Left ventricle myocardium inferior (tissue), 1 donor: Measurements from ENCODE around the gene ZFHX3. TPM values are rescaled to one million over a fixed set of nuclear protein-coding genes. Genes with fewer than 3 reads are reported as not detected.

Experiments
- DNase-seq: peaks from one replicate; pipeline ENCODE4 v3.0.0-alpha.2; 2020
- H3K27ac ChIP-seq: fragments of 200-600 bp; replicated peaks from 2 replicates; pipeline ENCODE4 v1.8.0; 2021
- H3K27me3 ChIP-seq: fragments of 200-600 bp; 2 replicates; pipeline ENCODE4 v1.8.0; 2021; ENCODE audit warnings: low read depth
- H3K36me3 ChIP-seq: fragments of 200-600 bp; 2 replicates; pipeline ENCODE4 v1.8.0; 2021
- H3K4me1 ChIP-seq: fragments of 200-600 bp; 2 replicates; pipeline ENCODE4 v1.8.0; 2021
- H3K4me3 ChIP-seq: fragments of 200-600 bp; 2 replicates; pipeline ENCODE4 v1.8.0; 2021; ENCODE audit warnings: mild to moderate bottlenecking, moderate library complexity
- H3K9me3 ChIP-seq: fragments of 200-600 bp; replicated peaks from 2 replicates; pipeline ENCODE4 v1.8.0; 2021
- intact Hi-C: fragments of 100-400 bp; cut with micrococcal nuclease; formaldehyde crosslinking; loops from one replicate; pipeline ENCODE4 v1.11.0; 2022
- total RNA-seq: library from RNA; stranded (reverse); fragmentation: NEBNext Ultra II Directional; extraction: Animal tissue kit (Norgen Biotek cat#: 25700); gene quantifications from one replicate; pipeline ENCODE4 v1.2.1, GENCODE V29; 2021
- TF ChIP-seq, protein P1 (sequence below): fragments of 200-600 bp; IDR thresholded peaks from 2 replicates; pipeline ENCODE4 v1.8.0; 2021; ENCODE audit warnings: antibody characterized with exemption, mild to moderate bottlenecking, borderline replicate concordance
- donor health status: DM: no; HTN: yes; CAD: no; lungs with severe emphysema.

The ZFHX3 gene
- total RNA-seq, 1 donor from 2014 or later = 9.6 TPM

DNA sequence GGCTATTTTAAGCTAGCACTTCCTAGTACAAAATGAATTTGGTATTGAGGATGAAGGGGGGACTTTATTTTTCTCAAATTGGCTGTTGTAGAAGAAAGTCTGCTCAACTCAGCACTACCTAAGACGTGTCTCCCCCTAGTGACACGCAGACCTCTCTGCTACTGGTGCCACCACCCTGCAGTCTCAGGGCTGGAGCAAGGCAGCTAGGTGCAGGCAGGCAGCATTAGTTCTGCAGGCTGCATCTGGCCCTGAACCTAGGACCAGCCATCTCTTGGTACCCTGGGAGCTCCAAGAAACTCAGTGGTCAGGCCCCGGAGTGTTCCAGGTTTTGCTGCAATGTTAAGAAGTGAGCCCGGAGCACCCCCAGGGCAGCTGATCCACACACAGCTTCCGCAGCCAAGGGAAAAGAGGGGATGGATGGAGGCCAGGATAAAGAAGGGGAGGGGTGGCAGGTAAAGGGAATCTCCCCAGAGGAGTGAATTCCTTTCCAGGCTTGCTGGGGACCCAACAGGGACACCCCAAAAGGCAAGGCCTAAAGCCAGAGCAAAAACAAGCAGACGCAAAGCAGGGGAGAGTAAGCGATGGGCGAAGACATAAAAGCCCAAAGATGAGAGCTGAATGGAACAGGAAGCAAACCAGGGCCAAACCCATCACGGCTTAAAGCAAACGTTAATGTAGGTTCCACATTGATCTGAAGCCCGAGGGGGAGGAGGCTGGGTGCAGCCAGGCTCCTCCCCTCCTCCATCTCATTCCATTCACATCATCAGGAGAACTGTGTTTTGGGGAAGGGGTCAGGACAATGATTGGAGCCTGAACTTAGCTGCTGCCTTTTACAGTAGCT lies 200.5 kb downstream of the ZFHX3 start:
- Histone ChIP-seq H3K9me3 (no peaks in the 10 kb centered on the region), H3K4me3 (no peak overlapping the region), H3K27ac (peak overlapping the region; percentile 81), H3K27me3 (no peaks in the 10 kb centered on the region), H3K36me3 (no peaks in the 10 kb centered on the region), H3K4me1 (peaks cover 86% of the 10 kb centered on the region)
- DNase-seq = no peak
- intact Hi-C loops = loop anchor here (10.0 kb wide), 1 partner anchor 87 kb away; no protein-coding TSS in a partner anchor
- TF ChIP-seq, protein P1, sequence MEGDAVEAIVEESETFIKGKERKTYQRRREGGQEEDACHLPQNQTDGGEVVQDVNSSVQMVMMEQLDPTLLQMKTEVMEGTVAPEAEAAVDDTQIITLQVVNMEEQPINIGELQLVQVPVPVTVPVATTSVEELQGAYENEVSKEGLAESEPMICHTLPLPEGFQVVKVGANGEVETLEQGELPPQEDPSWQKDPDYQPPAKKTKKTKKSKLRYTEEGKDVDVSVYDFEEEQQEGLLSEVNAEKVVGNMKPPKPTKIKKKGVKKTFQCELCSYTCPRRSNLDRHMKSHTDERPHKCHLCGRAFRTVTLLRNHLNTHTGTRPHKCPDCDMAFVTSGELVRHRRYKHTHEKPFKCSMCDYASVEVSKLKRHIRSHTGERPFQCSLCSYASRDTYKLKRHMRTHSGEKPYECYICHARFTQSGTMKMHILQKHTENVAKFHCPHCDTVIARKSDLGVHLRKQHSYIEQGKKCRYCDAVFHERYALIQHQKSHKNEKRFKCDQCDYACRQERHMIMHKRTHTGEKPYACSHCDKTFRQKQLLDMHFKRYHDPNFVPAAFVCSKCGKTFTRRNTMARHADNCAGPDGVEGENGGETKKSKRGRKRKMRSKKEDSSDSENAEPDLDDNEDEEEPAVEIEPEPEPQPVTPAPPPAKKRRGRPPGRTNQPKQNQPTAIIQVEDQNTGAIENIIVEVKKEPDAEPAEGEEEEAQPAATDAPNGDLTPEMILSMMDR = peak; percentile 62

- Histone ChIP-seq H3K9me3 (no peaks in the 10 kb centered on the region), H3K27me3 (no peaks in the 10 kb centered on the region), H3K4me1 (peaks cover 80% of the 10 kb centered on the region), H3K27ac (peak overlapping the region; percentile 81), H3K4me3 (no peak overlapping the region), H3K36me3 (no peaks in the 10 kb centered on the region)
- intact Hi-C loops = loop anchor here (10.0 kb wide), 1 partner anchor 88 kb away; no protein-coding TSS in a partner anchor
- no peak for DNase-seq
- TF ChIP-seq, protein P1 = no peak
Measured at GRCh38 chr16:72846594-72846993, 201.3 kb downstream of the ZFHX3 start.

DNA sequence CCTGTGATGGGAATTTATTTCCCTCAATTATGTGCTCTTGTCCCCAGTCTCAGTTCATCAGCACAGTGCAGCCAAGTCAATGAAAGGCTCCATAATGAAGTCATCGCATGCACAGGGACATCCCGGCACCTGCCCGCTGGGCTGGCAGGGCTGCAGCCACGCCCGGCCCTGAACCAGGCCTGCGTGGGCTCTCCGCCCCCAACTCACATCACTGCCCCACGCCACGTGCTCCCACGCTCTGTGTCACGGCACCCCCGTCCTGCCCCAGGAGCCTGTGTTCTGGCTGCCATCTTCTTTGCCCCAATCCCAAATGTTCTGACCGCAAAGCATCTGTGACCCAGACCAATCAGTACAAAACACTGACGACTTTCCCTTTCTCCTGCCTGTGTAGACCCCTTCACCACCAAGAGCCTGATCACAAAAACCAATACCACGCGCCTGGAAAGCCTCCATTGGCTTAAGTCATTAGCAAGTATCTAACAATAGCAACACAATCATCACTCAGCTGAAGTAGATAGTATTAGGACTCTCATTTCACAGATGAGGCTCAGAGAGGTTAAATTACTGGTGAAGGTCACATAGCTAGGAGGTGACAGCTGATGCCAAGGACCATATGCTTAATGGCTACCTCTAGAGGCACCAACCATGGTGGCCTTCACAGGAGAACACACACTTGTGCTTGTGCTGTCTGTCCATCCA lies 202.5 kb downstream of the ZFHX3 start:
- no peak overlapping the region for H3K27ac ChIP-seq
- intact Hi-C loops = loop anchor here (10.0 kb wide), 1 partner anchor 89 kb away; no protein-coding TSS in a partner anchor

DNA sequence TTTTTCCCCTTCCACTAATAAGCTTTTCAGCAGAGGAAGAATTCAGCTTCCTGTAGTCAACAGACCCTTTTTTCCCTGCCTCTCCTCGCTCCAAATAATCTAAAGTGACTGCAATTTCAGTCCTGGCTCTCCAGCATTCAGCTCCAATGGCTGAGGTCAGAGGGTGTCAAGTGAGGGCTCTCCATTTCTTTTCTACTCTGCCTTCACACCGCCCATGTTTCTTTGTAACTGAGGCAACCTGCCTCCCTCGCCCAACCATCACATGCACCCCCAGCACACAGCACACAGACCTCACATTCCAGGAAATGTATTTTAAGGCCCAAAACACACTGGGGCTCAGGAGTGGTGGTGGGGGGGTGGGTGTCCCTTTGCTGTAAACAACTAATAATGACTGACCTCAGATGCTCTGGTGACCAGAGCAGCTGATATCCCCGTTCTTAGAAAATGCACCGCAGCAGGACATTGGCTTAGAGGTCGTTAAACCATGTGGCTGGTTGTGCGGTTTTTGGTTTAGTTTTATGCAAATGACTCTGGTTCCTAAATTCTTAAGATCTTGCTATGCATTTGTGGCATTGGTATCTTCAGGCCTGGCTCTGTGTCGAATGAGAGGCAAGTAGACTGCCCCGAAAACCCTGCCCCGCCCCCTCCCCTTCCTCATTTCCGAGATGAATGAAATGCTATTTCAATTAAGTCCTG lies 203.6 kb downstream of the ZFHX3 start:
- Histone ChIP-seq H3K4me1 (peaks cover 68% of the 10 kb centered on the region), H3K4me3 (no peak overlapping the region), H3K36me3 (no peaks in the 10 kb centered on the region), H3K9me3 (no peaks in the 10 kb centered on the region), H3K27me3 (no peaks in the 10 kb centered on the region), H3K27ac (peak overlapping the region; percentile 2)
- TF ChIP-seq, protein P1 = no peak
- intact Hi-C loops = loop anchor here (10.0 kb wide), 1 partner anchor 90 kb away; no protein-coding TSS in a partner anchor
- DNase-seq = no peak

More for the DNA sequence above, 202.5 kb downstream of the ZFHX3 start:
- DNase-seq = no peak
- H3K36me3 ChIP-seq = no peaks in the 10 kb centered on the region
- H3K27me3 ChIP-seq = no peaks in the 10 kb centered on the region
- H3K4me1 ChIP-seq = peaks cover 79% of the 10 kb centered on the region
- TF ChIP-seq, protein P1 = no peak
- no peak overlapping the region for H3K4me3 ChIP-seq
- no peaks in the 10 kb centered on the region for H3K9me3 ChIP-seq

GRCh38 chr16:72841506-72841905 lies 206.4 kb downstream of the ZFHX3 start:
- H3K4me1 ChIP-seq = peaks cover 39% of the 10 kb centered on the region
- TF ChIP-seq, protein P1 = no peak
- H3K9me3 ChIP-seq = no peaks in the 10 kb centered on the region
- DNase-seq = no peak
- no peak overlapping the region for H3K27ac ChIP-seq
- no peaks in the 10 kb centered on the region for H3K36me3 ChIP-seq
- intact Hi-C loops = loop anchor here (10.0 kb wide), 1 partner anchor 93 kb away; no protein-coding TSS in a partner anchor
- H3K4me3 ChIP-seq = no peak overlapping the region
- no peaks in the 10 kb centered on the region for H3K27me3 ChIP-seq
